GM10266 (cell line): Measurements from ENCODE around the gene DLGAP1.

Source experiments
- DNase-seq: peaks from one replicate; pipeline ENCODE4 v3.0.0; 2012; ENCODE audit errors: extremely low spot score
- CTCF ChIP-seq: IDR thresholded peaks from 2 replicates; pipeline ENCODE4 v1.5.1; 2012; ENCODE audit warnings: mild to moderate bottlenecking, low read depth; ENCODE audit not compliant: control insufficient read depth, insufficient read depth; ENCODE audit errors: missing control alignments

The DLGAP1 gene

GRCh38 chr18:3878401-3878800 is 576.7 kb downstream of the DLGAP1 start:
- TF ChIP-seq CTCF: no peak
- no peak for DNase-seq

- TF ChIP-seq CTCF: no peak
- DNase-seq: no peak
Observed at GRCh38 chr18:3877678-3878077, 577.4 kb downstream of the DLGAP1 start.

GRCh38 chr18:3875961-3876360 is 579.1 kb downstream of the DLGAP1 start:
- DNase-seq: no peak
- TF ChIP-seq CTCF: no peak

GRCh38 chr18:3875376-3875775 is 579.7 kb downstream of the DLGAP1 start:
- DNase-seq: no peak

GRCh38 chr18:3874581-3874980 is 580.5 kb downstream of the DLGAP1 start:
- DNase-seq: no peak
- TF ChIP-seq CTCF: no peak

More at GRCh38 chr18:3875376-3875775, 579.7 kb downstream of the DLGAP1 start:
- TF ChIP-seq CTCF: no peak

GRCh38 chr18:3874125-3874524 is 581.0 kb downstream of the DLGAP1 start:
- no peak for DNase-seq
- TF ChIP-seq CTCF: no peak

- TF ChIP-seq CTCF: no peak
- DNase-seq: no peak
Observed at GRCh38 chr18:3873698-3874097, 581.4 kb downstream of the DLGAP1 start.
